Measurements from ENCODE around the gene CCDC68. TPM values are rescaled to one million over a fixed set of nuclear protein-coding genes. Genes with fewer than 3 reads are reported as not detected.

CCDC68 gene
- total and polyA plus RNA-seq, 10 donors: 2.0 to 25.3 (median 12.3) TPM

GRCh38 chr18:54879691-54880090 is 79.6 kb downstream of the CCDC68 start:
- intact Hi-C loops (cut with DNase I; ENCODE audit: low total_unique reads): no loop called here
- WGBS, 5 donors: 84 to 94% (median 88%) methylated on average over 4 of the region's 4 CpGs
- TF ChIP-seq POLR2AphosphoS5 (IDR thresholded peaks at IDR 0.05) (no peak), POLR2A (IDR thresholded peaks at IDR 0.05) (no peak)
- TF ChIP-seq, protein P1, sequence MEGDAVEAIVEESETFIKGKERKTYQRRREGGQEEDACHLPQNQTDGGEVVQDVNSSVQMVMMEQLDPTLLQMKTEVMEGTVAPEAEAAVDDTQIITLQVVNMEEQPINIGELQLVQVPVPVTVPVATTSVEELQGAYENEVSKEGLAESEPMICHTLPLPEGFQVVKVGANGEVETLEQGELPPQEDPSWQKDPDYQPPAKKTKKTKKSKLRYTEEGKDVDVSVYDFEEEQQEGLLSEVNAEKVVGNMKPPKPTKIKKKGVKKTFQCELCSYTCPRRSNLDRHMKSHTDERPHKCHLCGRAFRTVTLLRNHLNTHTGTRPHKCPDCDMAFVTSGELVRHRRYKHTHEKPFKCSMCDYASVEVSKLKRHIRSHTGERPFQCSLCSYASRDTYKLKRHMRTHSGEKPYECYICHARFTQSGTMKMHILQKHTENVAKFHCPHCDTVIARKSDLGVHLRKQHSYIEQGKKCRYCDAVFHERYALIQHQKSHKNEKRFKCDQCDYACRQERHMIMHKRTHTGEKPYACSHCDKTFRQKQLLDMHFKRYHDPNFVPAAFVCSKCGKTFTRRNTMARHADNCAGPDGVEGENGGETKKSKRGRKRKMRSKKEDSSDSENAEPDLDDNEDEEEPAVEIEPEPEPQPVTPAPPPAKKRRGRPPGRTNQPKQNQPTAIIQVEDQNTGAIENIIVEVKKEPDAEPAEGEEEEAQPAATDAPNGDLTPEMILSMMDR (IDR thresholded peaks at IDR 0.05 in 8 of 11, conservative IDR thresholded peaks at IDR 0.05 in 3 of 11): no peak

GRCh38 chr18:54878659-54879358 is 80.5 kb downstream of the CCDC68 start:
- no peak overlapping the region for H3K27ac ChIP-seq
- H3K27me3 ChIP-seq (replicated peaks in 1 of 7): no peaks in the 10 kb centered on the region
- H3K36me3 ChIP-seq: no peaks in the 10 kb centered on the region
- no peaks in the 10 kb centered on the region for H3K4me1 ChIP-seq
- H3K4me3 ChIP-seq: no peak overlapping the region
- DNase-seq: no peak
- intact Hi-C loops (cut with DNase I; ENCODE audit: low total_unique reads): no loop called here
- no peak for TF ChIP-seq POLR2AphosphoS5 (IDR thresholded peaks at IDR 0.05)
- TF ChIP-seq, protein P1 (IDR thresholded peaks at IDR 0.05 in 8 of 11, conservative IDR thresholded peaks at IDR 0.05 in 3 of 11): no peak
- no peak for TF ChIP-seq POLR2A (IDR thresholded peaks at IDR 0.05)
- H3K9me3 ChIP-seq: no peaks in the 10 kb centered on the region
- WGBS, 5 donors: 71 to 83% (median 78%) methylated on average over 3 of the region's 3 CpGs

More at GRCh38 chr18:54879691-54880090, 79.6 kb downstream of the CCDC68 start:
- no peak overlapping the region for H3K4me3 ChIP-seq
- H3K36me3 ChIP-seq: no peaks in the 10 kb centered on the region
- no peak for DNase-seq
- H3K27me3 ChIP-seq (replicated peaks in 1 of 7): no peaks in the 10 kb centered on the region
- H3K9me3 ChIP-seq: no peaks in the 10 kb centered on the region
- no peak overlapping the region for H3K27ac ChIP-seq
- no peaks in the 10 kb centered on the region for H3K4me1 ChIP-seq

- no peak overlapping the region for H3K4me3 ChIP-seq
- no peaks in the 10 kb centered on the region for H3K36me3 ChIP-seq
- intact Hi-C loops (cut with DNase I; ENCODE audit: low total_unique reads): no loop called here
- no peaks in the 10 kb centered on the region for H3K27me3 ChIP-seq (replicated peaks in 1 of 7)
- TF ChIP-seq POLR2A (IDR thresholded peaks at IDR 0.05) (no peak), POLR2AphosphoS5 (IDR thresholded peaks at IDR 0.05) (no peak)
- TF ChIP-seq, protein P1 (IDR thresholded peaks at IDR 0.05 in 8 of 11, conservative IDR thresholded peaks at IDR 0.05 in 3 of 11): no peak
- H3K27ac ChIP-seq: no peak overlapping the region
- H3K4me1 ChIP-seq: no peaks in the 10 kb centered on the region
- H3K9me3 ChIP-seq: no peaks in the 10 kb centered on the region
- DNase-seq: no peak
- WGBS, 5 donors: 52 to 62% (median 58%) methylated on average over 2 of the region's 2 CpGs
These were observed 81.1 kb downstream of the CCDC68 start for GRCh38 chr18:54878159-54878622.

GRCh38 chr18:54877076-54877475 is 82.2 kb downstream of the CCDC68 start:
- 91 to 100% (median 94%) methylated on average over 1 of the region's 1 CpG for WGBS, 5 donors
- Histone ChIP-seq H3K27ac (no peak overlapping the region), H3K36me3 (no peaks in the 10 kb centered on the region), H3K4me1 (no peaks in the 10 kb centered on the region), H3K9me3 (no peaks in the 10 kb centered on the region), H3K27me3 (replicated peaks in 1 of 7) (no peaks in the 10 kb centered on the region), H3K4me3 (no peak overlapping the region)
- TF ChIP-seq POLR2A (IDR thresholded peaks at IDR 0.05) (no peak), POLR2AphosphoS5 (IDR thresholded peaks at IDR 0.05) (no peak)
- TF ChIP-seq, protein P1 (IDR thresholded peaks at IDR 0.05 in 8 of 11, conservative IDR thresholded peaks at IDR 0.05 in 3 of 11): no peak
- no peak for DNase-seq
- intact Hi-C loops (cut with DNase I; ENCODE audit: low total_unique reads): no loop called here

All from spleen (tissue), 11 donors.